CD1c-positive myeloid dendritic cell (primary cell): ENCODE data around the gene CCDC117.

Experiments
- DNase-seq: peaks from one replicate; pipeline ENCODE4 v3.0.0-alpha.2; 2016; ENCODE audit errors: extremely low spot score

CCDC117 gene

GRCh38 chr22:28769394-28770085, 3.0 kb upstream of the CCDC117 start:
- no peak for DNase-seq

- no peak for DNase-seq
These were observed 1.2 kb upstream of the CCDC117 start for GRCh38 chr22:28771195-28771791.

- DNase-seq: peak; percentile 40
These were observed 969 bp downstream of the CCDC117 start for GRCh38 chr22:28773461-28773867.

- no peak for DNase-seq
These were observed 1.9 kb downstream of the CCDC117 start for GRCh38 chr22:28774378-28774777.

- no peak for DNase-seq
These were observed 7.3 kb downstream of the CCDC117 start for GRCh38 chr22:28779833-28780232.

GRCh38 chr22:28780296-28780695, 7.8 kb downstream of the CCDC117 start:
- no peak for DNase-seq

GRCh38 chr22:28783786-28784671, 11.5 kb downstream of the CCDC117 start:
- DNase-seq: no peak

- no peak for DNase-seq
These were observed 16.1 kb downstream of the CCDC117 start for GRCh38 chr22:28788601-28789000.

GRCh38 chr22:28791124-28791523, 18.6 kb downstream of the CCDC117 start:
- DNase-seq: no peak

- no peak for DNase-seq
These were observed 19.5 kb downstream of the CCDC117 start for GRCh38 chr22:28791841-28792490.

GRCh38 chr22:28792491-28793383, 20.2 kb downstream of the CCDC117 start:
- DNase-seq: no peak

- DNase-seq: no peak
These were observed 21.6 kb downstream of the CCDC117 start for GRCh38 chr22:28793976-28794584.

- no peak for DNase-seq
These were observed 22.7 kb downstream of the CCDC117 start for GRCh38 chr22:28795071-28795693.

GRCh38 chr22:28795932-28796856, 23.7 kb downstream of the CCDC117 start:
- no peak for DNase-seq

- DNase-seq: peak; percentile 92
These were observed 26.5 kb downstream of the CCDC117 start for GRCh38 chr22:28798810-28799605.

- peak; percentile 62 for DNase-seq
These were observed 27.3 kb downstream of the CCDC117 start for GRCh38 chr22:28799606-28800307.

- DNase-seq: peak; percentile 98
These were observed 28.0 kb downstream of the CCDC117 start, which contains the start of gene XBP1 for GRCh38 chr22:28800308-28801041. TSS of gene XBP1 (minus strand) at chr22:28800569.
